ENCODE data around the gene CUBN. TPM values are rescaled to one million over a fixed set of nuclear protein-coding genes. Genes with fewer than 3 reads are reported as not detected.

The CUBN gene
- polyA plus RNA-seq, 4 donors: 0.18 to 161 TPM; not detected in 2

DNA sequence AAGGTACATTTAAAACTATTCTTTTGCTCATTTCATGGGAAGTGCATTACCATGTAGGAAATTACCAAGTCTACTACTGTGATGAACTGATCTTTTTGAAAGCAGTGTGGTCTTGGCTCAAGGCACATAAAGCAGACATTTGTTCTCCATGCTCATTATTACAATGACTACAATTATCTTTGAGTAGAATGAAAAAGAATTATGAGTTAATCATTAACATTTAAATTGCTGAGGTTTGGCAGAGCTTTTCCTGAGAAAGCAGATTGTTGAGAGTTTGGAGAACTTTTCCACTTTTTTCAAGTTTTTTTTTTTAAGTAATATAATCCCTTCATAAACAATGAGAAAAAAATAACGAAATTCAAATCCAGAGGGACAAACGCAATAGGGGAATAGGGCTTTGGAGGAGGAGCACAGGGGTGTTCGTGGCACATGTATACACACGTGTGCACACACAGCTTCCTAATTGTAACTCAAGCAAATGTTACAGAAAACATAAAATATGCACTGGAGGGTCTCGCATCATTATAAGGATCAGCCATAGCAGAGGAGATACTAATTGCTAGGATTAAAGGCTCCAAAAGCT is 8.9 kb upstream of the CUBN start:
- DNase-seq: peak in 1 of 2 donors; percentile 54
- Histone ChIP-seq H3K27me3 (ENCODE audit: control insufficient read depth in 3 of 3, insufficient read depth in 3 of 3, low read length in 3 of 3) (no peaks in the 10 kb centered on the region), H3K4me3 (ENCODE audit: low read depth in 1 of 3, low read length in 3 of 3) (no peak overlapping the region), H3K36me3 (ENCODE audit: control insufficient read depth in 3 of 3, insufficient read depth in 2 of 3, low read depth in 1 of 3, low read length in 3 of 3) (no peaks in the 10 kb centered on the region), H3K9me3 (ENCODE audit: control insufficient read depth in 2 of 2, insufficient read depth in 1 of 2, low read depth in 1 of 2, low read length in 1 of 2) (peaks cover 0 to 2% of the 10 kb centered on the region in 2 donors), H3K4me1 (ENCODE audit: control insufficient read depth in 3 of 3, insufficient read depth in 2 of 3, low read depth in 1 of 3, low read length in 2 of 3) (peaks cover 0 to 17% (median 0%) of the 10 kb centered on the region in 3 donors), H3K27ac (ENCODE audit: low read depth in 1 of 3, low read length in 2 of 3) (peak overlapping the region in 1 of 3 donors; percentile 39)
- 13 to 39% (median 36%) methylated on average over 5 of the region's 5 CpGs for WGBS, 3 donors
- no peak for FAIRE-seq

DNA sequence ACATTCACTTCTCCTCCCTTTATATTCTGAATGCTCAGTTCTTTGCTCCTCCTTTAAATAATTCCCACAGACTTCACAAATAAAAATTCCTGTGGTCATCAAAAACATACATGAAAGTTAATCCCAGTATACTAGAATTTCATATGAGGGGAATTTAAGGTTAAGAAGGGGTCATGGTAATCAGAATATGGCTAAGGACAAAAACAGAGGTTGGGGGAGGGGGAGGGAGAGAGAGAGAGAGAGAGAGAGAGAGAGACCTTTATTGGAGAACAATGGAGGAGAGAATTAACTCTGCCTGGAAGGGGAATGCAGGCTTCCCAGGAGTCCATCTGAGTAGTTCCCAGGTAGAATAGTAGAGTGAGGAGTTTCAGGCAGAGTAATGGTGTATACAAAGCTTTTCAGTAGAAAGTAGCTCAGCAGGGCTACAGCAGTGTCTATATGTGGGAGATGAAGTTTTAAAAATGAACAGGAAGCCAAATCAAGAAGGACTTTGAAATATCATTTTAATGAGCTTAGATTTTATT is 5.2 kb upstream of the CUBN start:
- DNase-seq (no peak), FAIRE-seq (no peak)
- Histone ChIP-seq H3K4me1 (ENCODE audit: control insufficient read depth in 3 of 3, insufficient read depth in 2 of 3, low read depth in 1 of 3, low read length in 2 of 3) (peaks cover 0 to 22% (median 0%) of the 10 kb centered on the region in 3 donors), H3K27me3 (ENCODE audit: control insufficient read depth in 3 of 3, insufficient read depth in 3 of 3, low read length in 3 of 3) (no peaks in the 10 kb centered on the region), H3K27ac (ENCODE audit: low read depth in 1 of 3, low read length in 2 of 3) (no peak overlapping the region), H3K36me3 (ENCODE audit: control insufficient read depth in 3 of 3, insufficient read depth in 2 of 3, low read depth in 1 of 3, low read length in 3 of 3) (no peaks in the 10 kb centered on the region), H3K4me3 (ENCODE audit: low read depth in 1 of 3, low read length in 3 of 3) (no peak overlapping the region), H3K9me3 (ENCODE audit: control insufficient read depth in 2 of 2, insufficient read depth in 1 of 2, low read depth in 1 of 2, low read length in 1 of 2) (no peaks in the 10 kb centered on the region)

DNA sequence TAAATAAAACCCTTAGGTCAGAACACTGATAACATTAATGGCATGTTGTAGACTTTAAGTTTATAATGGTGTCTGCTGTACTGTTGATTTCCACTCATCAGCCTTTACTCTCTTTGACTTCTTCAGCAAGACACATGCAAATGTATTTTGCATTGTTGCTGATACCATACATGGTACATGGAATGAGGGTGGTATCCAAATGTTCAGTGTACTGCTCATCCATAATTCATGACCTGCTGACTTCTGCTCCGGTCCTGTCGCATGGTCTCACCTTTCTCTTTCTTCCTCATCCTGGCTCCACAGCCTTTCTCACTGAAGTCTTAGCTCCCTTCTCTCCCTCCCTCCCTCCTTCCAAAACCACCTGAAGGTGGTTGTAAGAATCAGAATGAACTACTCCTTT is 4.7 kb upstream of the CUBN start:
- FAIRE-seq (no peak), DNase-seq (no peak)
- Histone ChIP-seq H3K36me3 (ENCODE audit: control insufficient read depth in 3 of 3, insufficient read depth in 2 of 3, low read depth in 1 of 3, low read length in 3 of 3) (no peaks in the 10 kb centered on the region), H3K27ac (ENCODE audit: low read depth in 1 of 3, low read length in 2 of 3) (no peak overlapping the region), H3K27me3 (ENCODE audit: control insufficient read depth in 3 of 3, insufficient read depth in 3 of 3, low read length in 3 of 3) (no peaks in the 10 kb centered on the region), H3K4me1 (ENCODE audit: control insufficient read depth in 3 of 3, insufficient read depth in 2 of 3, low read depth in 1 of 3, low read length in 2 of 3) (peaks cover 0 to 25% (median 0%) of the 10 kb centered on the region in 3 donors), H3K9me3 (ENCODE audit: control insufficient read depth in 2 of 2, insufficient read depth in 1 of 2, low read depth in 1 of 2, low read length in 1 of 2) (no peaks in the 10 kb centered on the region), H3K4me3 (ENCODE audit: low read depth in 1 of 3, low read length in 3 of 3) (no peak overlapping the region)
- 92 to 98% (median 93%) methylated on average over 2 of the region's 2 CpGs for WGBS, 3 donors

DNA sequence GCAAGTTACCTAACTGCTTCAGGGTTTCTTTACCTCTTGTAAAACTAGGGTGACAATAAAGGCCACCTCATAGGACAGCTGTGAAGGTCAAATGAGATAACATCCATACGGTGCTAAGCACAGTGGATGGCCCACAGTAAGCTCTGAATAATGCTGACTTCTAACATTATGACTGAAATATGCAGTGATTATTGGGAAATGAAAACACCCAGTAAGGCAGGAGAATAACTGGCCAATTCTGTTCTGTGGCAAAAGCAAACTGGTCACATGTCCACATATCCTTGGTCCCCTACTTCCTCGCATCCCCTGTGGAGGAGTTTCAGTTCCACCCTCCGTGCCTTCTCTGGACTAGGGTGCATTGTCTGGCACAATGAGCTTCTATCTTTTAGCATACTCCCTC is 1.4 kb downstream of the CUBN start:
- 72 to 78% (median 77%) methylated on average over 3 of the region's 3 CpGs for WGBS, 3 donors
- peak overlapping the region in 1 of 3 donors; percentile 35 for H3K4me3 ChIP-seq (ENCODE audit: low read depth in 1 of 3, low read length in 3 of 3)
- peak overlapping the region in 1 of 3 donors; percentile 69 for H3K27ac ChIP-seq (ENCODE audit: low read depth in 1 of 3, low read length in 2 of 3)

DNA sequence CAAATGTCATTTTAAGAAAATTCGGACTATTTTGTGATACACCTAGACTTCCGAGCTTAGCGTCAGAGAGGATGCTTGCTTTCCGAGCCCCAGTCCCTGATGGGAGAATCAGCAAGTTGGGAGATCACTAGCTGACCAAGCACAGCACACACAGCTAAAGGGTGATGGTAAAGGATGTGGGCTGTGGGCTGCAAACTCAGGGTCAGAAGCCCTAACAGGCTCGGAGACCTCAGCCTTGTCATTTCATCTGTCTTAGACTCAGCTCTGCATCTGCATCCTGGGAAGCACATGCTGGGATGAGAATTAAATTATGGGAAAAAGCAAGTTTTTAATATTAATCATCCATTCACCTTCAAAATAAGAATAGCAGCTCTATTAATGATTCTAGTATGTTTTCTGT is 3.3 kb downstream of the CUBN start:
- FAIRE-seq: no peak
- Histone ChIP-seq H3K36me3 (ENCODE audit: control insufficient read depth in 3 of 3, insufficient read depth in 2 of 3, low read depth in 1 of 3, low read length in 3 of 3) (peaks cover 0 to 10% (median 0%) of the 10 kb centered on the region in 3 donors), H3K27me3 (ENCODE audit: control insufficient read depth in 3 of 3, insufficient read depth in 3 of 3, low read length in 3 of 3) (no peaks in the 10 kb centered on the region), H3K4me3 (ENCODE audit: low read depth in 1 of 3, low read length in 3 of 3) (no peak overlapping the region), H3K9me3 (ENCODE audit: control insufficient read depth in 2 of 2, insufficient read depth in 1 of 2, low read depth in 1 of 2, low read length in 1 of 2) (no peaks in the 10 kb centered on the region), H3K27ac (ENCODE audit: low read depth in 1 of 3, low read length in 2 of 3) (no peak overlapping the region), H3K4me1 (ENCODE audit: control insufficient read depth in 3 of 3, insufficient read depth in 2 of 3, low read depth in 1 of 3, low read length in 2 of 3) (peaks cover 0 to 26% (median 2%) of the 10 kb centered on the region in 3 donors)
- WGBS, 3 donors: 87 to 95% (median 90%) methylated on average over 5 of the region's 5 CpGs
- no peak for DNase-seq

More for the DNA sequence above, 1.4 kb downstream of the CUBN start:
- no peak for FAIRE-seq
- Histone ChIP-seq H3K9me3 (ENCODE audit: control insufficient read depth in 2 of 2, insufficient read depth in 1 of 2, low read depth in 1 of 2, low read length in 1 of 2) (no peaks in the 10 kb centered on the region), H3K27me3 (ENCODE audit: control insufficient read depth in 3 of 3, insufficient read depth in 3 of 3, low read length in 3 of 3) (no peaks in the 10 kb centered on the region), H3K4me1 (ENCODE audit: control insufficient read depth in 3 of 3, insufficient read depth in 2 of 3, low read depth in 1 of 3, low read length in 2 of 3) (peaks cover 0 to 16% (median 0%) of the 10 kb centered on the region in 3 donors), H3K36me3 (ENCODE audit: control insufficient read depth in 3 of 3, insufficient read depth in 2 of 3, low read depth in 1 of 3, low read length in 3 of 3) (peaks cover 0 to 8% (median 0%) of the 10 kb centered on the region in 3 donors)
- peak in 1 of 2 donors; percentile 42 for DNase-seq

DNA sequence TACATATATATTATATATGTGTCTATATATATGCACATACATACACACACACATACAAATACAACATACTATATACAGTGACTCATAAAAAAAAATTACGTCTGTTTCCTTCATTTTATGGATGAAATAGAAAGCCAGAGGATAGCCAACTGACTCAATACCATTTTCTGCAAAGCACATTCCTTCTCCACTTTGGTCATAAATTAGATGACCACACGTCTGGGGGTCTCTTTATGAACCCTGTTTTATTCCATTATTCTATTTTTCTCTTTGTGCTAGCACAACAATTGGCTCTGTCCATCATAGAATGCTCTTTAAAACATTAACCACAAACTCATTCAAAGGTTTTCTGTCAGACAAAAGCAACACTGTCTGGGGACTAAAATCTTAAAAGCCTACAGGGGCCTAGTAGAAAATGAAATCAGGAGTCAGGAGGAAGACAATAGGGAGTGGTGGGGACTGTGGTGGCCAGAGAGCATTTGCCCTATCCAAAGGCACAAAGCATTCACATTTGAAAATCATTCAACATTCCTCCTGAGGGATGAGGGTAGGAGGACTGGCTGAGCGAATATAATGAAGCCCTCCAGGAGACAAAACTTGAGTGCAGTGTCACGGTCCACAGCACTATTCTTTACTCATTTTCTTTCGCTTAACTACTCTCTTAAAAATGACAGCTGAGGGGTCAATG is 4.3 kb downstream of the CUBN start:
- Histone ChIP-seq H3K4me3 (ENCODE audit: low read depth in 1 of 3, low read length in 3 of 3) (no peak overlapping the region), H3K9me3 (ENCODE audit: control insufficient read depth in 2 of 2, insufficient read depth in 1 of 2, low read depth in 1 of 2, low read length in 1 of 2) (no peaks in the 10 kb centered on the region), H3K36me3 (ENCODE audit: control insufficient read depth in 3 of 3, insufficient read depth in 2 of 3, low read depth in 1 of 3, low read length in 3 of 3) (peaks cover 0 to 10% (median 0%) of the 10 kb centered on the region in 3 donors), H3K27ac (ENCODE audit: low read depth in 1 of 3, low read length in 2 of 3) (no peak overlapping the region), H3K4me1 (ENCODE audit: control insufficient read depth in 3 of 3, insufficient read depth in 2 of 3, low read depth in 1 of 3, low read length in 2 of 3) (peaks cover 0 to 31% (median 2%) of the 10 kb centered on the region in 3 donors), H3K27me3 (ENCODE audit: control insufficient read depth in 3 of 3, insufficient read depth in 3 of 3, low read length in 3 of 3) (no peaks in the 10 kb centered on the region)
- 76 to 92% (median 81%) methylated on average over 5 of the region's 5 CpGs for WGBS, 3 donors
- FAIRE-seq (no peak), DNase-seq (no peak)

DNA sequence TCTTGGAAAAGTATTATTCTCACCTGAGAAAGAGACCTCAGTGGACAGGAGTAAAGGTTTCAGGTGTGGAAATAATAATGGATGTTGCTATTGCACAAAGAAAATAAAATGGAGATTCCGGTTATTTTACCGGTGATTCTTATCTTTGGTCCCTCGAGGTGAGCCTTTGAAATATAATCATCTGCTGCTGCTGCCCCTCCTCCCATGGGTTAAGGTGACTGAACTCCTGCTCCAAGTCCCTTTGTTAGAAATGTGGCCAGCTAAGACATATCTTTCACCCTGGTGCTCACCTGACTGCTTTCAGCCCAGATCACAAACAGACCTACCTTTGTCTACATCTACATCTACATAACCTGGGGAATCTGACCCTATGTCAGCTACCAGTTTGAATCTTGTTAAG is 5.7 kb downstream of the CUBN start:
- FAIRE-seq: no peak
- no peaks in the 10 kb centered on the region for H3K9me3 ChIP-seq (ENCODE audit: control insufficient read depth in 2 of 2, insufficient read depth in 1 of 2, low read depth in 1 of 2, low read length in 1 of 2)
- DNase-seq: peak in 1 of 2 donors; percentile 64
- 46 to 75% (median 67%) methylated on average over 3 of the region's 3 CpGs for WGBS, 3 donors
- H3K4me1 ChIP-seq (ENCODE audit: control insufficient read depth in 3 of 3, insufficient read depth in 2 of 3, low read depth in 1 of 3, low read length in 2 of 3): peaks cover 0 to 42% (median 2%) of the 10 kb centered on the region in 3 donors
- H3K4me3 ChIP-seq (ENCODE audit: low read depth in 1 of 3, low read length in 3 of 3): no peak overlapping the region
- no peaks in the 10 kb centered on the region for H3K27me3 ChIP-seq (ENCODE audit: control insufficient read depth in 3 of 3, insufficient read depth in 3 of 3, low read length in 3 of 3)
- H3K36me3 ChIP-seq (ENCODE audit: control insufficient read depth in 3 of 3, insufficient read depth in 2 of 3, low read depth in 1 of 3, low read length in 3 of 3): peaks cover 0 to 10% (median 0%) of the 10 kb centered on the region in 3 donors
- peak overlapping the region in 1 of 3 donors; percentile 14 for H3K27ac ChIP-seq (ENCODE audit: low read depth in 1 of 3, low read length in 2 of 3)

DNA sequence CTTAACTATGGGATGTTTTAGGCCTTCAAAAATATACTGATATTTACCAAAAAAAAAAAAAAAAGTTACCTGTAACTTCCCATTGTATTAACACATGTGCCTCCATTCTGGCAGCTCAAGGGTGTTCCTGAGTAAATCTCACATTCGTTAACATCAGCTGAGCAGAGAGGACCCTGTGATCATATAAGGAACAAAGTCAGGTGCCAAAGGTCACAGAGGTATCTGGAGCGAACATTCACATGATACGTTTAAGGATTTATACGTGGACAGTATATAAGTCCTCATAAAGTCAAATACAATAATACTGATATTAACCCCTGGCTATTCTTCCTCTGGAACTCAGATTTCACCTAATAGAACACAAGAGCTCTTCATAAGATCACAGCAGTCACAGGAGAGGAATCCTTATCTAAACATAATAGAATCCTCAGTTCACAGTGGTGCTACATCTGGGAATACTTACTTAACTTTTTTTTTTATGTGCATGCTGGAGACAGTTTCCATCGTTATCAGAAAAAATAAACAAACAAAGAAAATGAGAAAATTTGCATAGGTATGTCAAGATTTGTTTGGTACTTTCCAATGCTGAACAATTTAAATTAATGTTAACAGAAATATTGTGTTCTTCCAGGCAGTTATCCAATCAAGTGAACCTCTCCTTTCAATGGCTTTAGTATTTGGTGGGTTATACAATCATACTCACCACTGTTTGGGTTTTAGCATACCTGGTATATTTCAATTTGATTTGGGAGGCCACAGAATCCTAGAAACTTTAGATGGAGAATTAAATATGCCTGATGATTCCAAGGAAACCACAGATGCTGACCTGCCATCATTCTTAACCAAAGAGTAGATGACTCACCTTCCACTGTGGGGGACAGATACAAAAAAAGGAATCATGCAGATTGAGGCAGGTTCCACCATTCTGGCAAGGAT is 6.6 kb downstream of the CUBN start:
- 36 to 64% (median 44%) methylated on average over 5 of the region's 5 CpGs for WGBS, 3 donors
- H3K27ac ChIP-seq (ENCODE audit: low read depth in 1 of 3, low read length in 2 of 3): peak overlapping the region in 1 of 3 donors; percentile 69
- peaks cover 0 to 12% (median 0%) of the 10 kb centered on the region in 3 donors for H3K36me3 ChIP-seq (ENCODE audit: control insufficient read depth in 3 of 3, insufficient read depth in 2 of 3, low read depth in 1 of 3, low read length in 3 of 3)
- peaks cover 0 to 48% (median 2%) of the 10 kb centered on the region in 3 donors for H3K4me1 ChIP-seq (ENCODE audit: control insufficient read depth in 3 of 3, insufficient read depth in 2 of 3, low read depth in 1 of 3, low read length in 2 of 3)
- DNase-seq (peak; percentile 34 to 62), FAIRE-seq (no peak)
- no peak overlapping the region for H3K4me3 ChIP-seq (ENCODE audit: low read depth in 1 of 3, low read length in 3 of 3)
- no peaks in the 10 kb centered on the region for H3K27me3 ChIP-seq (ENCODE audit: control insufficient read depth in 3 of 3, insufficient read depth in 3 of 3, low read length in 3 of 3)
- no peaks in the 10 kb centered on the region for H3K9me3 ChIP-seq (ENCODE audit: control insufficient read depth in 2 of 2, insufficient read depth in 1 of 2, low read depth in 1 of 2, low read length in 1 of 2)
